Muscle of arm (tissue), 12 donors: ENCODE data around the gene B3GNT3. TPM values are rescaled to one million over a fixed set of nuclear protein-coding genes. Genes with fewer than 3 reads are reported as not detected.
A peak's percentile ranks its signal among the peaks of the same experiment; 100 is the strongest.

Experiments
- DNase-seq: peaks from one replicate; pipeline ENCODE4 v3.0.0-alpha.2; 2013
- polyA plus RNA-seq, 12 donors: library from polyadenylated mRNA; unstranded; fragments of 120-200 nt; gene quantifications; one replicate each; pipeline ENCODE4 v1.2.1, GENCODE V29; 2013; ENCODE audit not compliant: insufficient read length in 12 of 12

B3GNT3 gene
- polyA plus RNA-seq, 12 donors = 0.12 to 17.5 (median 1.1) TPM; not detected in 6

DNA sequence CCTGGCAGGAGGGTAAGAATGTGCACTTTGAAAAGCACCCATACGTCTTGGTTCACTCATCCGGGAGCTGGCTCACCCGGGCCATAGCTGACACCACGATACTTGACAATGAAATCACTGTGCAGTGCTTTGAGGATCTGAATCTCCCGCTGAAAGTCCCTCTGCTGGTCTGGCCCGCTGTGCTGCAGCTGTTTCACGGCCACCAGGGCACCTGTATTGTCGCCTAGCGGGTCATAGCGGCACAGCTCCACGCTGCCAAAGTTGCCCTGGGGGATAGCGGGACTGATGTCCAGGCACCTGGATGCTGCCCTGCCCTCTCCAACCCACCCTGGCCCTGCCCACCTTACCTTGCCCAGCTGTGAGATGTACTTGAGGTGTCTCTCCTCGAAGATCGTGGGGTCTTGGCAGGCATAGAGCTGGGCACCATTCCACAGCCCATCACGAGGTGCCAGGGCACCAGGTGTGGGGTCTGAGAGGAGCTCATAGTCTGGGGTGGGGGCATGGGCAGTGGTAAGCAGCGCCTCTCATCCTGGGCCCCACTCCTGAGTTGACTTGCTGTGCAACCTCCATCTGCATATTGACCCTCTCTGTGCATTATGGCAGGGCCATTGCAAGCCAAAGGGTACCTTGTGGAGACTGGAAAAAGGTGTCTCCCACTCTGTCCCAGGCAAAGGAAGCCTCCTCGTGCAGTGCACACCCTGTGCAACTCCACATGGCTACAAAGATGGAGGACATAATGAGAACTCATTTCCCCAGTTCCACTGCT lies 37.7 kb downstream of the B3GNT3 start:
- DNase-seq = no peak

DNA sequence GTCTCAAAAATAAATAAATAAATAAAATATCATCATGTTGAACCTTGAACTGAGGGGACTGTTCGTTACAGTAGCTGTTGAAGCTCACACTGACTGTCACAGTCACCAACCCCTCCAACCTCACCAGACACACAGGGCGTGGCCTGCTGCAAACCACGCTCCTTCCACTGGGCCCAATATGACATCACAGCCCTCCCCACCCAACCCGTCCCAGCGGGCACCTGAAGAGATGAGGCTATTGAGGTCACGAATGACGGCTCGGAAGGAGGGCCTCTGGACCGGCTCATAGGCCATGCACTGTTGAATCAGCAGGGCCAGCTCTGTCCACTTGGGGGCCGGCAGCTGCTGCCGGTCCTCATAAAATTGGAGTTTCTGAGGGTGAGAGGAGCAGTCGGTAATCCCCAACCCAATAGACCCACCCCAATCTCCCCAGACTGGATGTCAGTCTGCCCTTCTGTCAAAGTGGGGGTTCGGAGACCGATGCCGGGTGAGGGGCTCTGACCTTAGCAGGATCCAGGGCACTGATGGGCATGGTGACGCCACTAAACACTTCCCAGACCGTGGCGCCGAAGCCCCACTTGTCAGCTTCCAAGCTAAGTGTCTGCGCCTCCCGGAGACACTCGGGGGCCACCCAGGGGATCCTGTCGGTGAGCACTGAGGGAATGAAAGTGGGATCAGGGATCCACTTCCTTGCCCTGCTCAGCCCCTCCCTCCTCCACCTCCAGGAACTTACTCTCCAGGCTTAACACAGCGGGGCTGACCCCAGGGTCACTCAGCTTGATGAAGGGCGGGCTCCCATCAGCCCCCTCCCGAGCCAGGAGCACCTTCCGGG lies 39.6 kb downstream of the B3GNT3 start:
- no peak for DNase-seq

DNA sequence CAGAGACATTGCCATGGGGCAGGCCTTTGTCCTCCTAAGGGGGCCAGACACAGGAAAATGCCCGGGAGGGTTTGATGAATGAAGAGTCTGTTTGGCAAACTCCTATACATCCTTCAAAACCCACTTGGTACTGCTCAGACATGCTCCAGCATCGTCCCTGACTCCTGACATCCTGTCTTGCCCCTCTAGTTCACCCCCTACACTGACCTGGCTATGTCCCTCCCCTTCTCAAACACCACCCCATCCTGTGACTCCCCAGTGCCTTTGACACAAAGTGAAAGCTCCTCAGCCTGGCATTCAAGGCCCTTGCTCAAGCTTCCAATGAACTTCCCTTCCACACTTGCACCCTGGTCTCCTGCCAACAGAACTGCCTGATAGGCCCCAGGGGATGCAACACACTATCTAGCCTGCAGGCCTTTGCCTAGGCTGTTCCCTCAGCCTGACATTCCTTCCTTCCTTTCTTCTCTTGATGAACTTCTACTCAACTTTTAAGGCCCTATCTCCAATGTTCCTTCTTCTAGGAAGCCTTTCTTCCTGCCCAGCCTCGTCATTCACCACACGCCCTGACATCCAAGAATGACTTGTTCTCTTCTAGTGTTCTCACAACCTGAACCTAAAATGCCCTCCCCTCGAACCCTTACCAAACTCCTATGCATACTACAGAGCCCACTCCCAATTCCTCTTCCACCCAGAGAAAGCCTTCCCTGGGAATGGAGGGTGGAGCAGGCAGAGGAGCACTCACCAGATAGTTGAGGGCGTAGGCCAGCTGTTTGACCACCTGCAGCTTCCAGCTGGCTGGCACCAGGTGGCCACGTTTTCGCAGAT lies 40.5 kb downstream of the B3GNT3 start:
- no peak for DNase-seq

DNA sequence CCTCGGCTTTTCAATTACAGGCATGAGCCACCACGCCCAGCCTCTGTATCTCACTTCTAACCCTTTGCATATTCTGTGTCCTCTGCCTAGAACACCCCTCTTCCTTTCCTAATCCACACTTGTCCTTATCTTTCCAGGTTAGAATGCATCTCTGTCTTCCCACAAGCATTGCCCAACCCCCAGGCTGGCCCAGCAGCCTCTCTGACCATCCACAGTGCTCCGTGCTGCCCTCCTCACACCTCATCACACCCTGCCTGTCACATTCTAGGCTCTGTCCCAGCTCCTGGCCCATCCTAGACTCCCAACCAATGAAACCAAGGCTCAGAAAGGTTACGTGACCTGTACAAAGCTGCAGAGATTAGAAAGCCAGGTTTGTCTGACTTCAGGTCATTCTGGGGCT lies 41.6 kb downstream of the B3GNT3 start:
- DNase-seq = no peak

DNA sequence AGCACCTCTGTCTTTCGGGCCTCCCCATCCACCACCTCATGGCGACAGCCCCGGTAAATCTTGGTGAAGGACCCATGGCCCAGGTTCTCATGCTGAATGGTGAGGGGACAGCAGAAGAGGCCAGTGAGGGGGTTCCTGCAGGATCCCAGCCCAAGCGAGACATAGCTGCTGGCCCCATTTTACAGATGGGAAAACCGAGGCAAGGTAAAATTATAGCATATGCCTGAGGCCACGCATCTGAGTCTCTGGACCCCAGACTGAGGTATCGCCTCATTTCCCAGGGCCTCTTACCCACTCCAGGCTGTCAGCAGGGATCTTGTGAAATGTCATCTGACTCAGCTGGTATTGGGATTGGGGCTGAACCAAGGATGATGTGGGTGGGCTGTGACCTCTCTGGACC lies 43.0 kb downstream of the B3GNT3 start:
- DNase-seq = no peak

DNA sequence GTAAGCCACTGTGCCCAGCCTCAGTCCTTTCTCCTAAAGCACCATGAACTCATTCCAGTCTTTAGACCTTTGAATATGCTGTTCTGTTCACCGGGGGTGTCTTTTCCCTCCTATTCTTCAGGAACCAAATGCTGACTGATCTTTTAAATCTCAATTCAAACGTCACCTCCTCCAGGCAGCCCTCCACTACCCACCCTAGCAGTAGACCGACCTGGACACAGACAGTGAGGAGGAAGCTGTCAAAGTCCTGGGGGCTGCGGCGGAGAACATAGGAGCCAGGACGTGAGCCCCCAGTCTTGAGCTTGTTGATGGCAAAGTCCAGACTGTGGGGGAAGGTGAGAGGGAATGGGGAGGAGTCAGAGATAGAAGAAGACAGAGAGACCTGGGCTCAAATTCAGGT lies 45.1 kb downstream of the B3GNT3 start:
- no peak for DNase-seq

DNA sequence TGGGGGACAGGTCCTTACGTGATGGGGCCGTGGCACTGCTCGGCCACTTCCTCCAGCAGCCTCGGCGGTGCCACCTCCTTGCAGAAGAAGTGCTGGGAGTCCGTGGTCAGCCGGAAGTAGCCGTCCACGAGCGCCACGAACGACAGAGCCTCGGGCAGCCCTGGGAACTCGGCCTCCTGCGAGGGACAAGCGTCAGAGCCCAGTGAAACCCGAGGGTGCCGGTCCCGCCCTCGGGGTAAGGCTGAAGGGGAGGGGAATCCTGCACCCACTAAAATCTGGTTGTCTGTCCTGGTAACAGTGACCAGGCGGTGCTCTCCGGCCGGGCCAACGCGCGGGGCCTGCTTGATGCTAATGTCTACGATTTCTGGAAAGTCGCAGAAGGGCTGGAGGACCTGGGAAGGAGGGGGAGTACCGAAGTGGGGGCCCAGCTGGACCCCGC lies 46.5 kb downstream of the B3GNT3 start:
- DNase-seq = no peak

DNA sequence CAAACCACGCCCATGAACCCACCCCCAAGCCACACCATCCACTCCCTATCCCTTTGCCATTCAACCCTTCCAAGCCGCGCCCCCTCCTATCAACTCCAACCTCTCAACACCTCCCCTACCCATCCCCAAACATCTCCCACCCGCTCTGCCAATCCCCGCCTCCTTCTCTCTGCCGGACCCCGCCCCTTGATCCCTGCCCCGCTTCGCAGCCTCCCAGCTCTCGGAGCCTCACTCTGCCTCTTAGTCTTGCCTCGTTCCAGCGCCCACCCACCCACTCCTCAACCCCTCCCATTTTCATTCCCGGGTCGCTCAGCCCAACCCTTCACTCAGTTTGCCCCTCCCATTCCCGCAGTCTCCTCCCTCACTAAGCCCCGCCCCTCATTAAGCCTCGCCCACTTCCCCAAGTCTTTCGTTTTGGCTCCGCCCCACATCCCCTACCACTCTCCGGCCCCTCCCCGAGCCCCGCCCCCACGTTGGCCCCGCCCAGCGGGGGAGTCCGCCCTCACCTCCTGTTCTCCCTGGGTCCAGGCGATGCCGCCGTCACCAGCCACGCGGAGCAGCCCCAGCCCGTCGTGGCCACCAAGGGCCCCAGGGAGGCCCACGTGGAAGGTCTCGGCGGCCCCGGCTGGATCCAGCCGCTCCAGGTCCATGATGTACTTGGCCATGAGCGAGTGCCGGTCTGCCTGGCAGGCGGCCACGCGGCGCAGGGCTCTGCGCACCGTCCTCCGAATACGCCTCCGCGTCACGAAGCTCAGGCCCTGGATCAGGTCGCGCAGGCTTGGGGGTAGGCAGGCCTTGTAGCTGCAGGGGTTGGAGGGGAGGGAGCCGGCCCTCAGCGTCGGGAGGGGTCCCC lies 47.1 kb downstream of the B3GNT3 start:
- peak; percentile 88 for DNase-seq

DNA sequence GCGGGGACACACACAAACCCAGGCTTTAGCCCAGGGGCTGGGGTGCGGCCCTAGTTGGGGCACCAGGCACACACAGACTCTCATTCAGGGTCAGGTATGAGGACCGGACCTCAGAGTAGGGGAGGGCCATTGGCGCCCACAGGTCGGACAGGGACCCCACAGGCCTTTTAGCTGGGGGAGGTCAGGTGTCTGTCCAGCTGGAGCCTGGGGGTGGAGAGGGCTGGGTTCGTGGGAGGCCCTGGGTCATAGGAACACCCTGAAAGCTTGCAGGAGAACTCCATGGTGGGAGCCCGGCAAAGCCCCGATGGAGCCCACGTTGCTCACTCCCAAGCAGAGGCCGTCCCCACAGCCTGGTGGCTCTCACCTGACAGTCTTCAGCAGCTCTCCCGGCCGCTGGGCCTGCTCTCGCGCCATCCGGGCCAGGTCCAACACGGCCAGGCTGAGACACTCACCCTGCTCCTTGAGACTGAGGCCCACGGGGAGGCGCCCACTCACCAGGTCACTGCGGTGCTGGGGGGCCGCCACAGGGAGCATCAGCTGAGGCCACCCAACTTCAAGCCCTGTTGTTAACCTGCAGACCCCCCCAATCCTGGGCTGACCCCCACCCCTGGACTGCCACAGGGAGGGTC lies 47.8 kb downstream of the B3GNT3 start:
- no peak for DNase-seq

DNA sequence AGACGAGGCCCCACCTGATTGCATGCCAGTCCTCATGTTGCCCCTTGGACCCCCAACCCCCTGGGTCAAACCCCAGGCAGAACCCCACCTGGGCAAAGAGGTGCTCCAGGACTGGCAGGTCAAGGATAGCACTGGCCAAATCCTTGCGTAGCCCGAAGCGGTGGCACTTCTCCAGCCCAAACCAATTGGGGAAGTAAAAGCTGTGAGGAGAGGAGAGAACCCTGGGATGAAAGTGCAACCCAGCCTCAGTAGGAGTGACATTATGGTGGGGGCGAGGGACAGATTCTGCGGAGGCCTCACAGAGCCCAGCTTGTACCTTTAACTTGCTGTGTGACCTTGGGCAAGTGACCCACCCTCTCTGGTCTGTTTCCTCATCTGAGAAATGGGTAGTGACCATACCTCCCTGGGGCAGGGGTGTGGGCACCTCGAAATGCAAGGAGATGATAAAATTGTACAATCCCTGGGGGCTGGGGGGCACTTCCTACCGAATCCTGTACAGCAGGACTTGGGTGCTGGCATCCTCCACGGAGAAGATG lies 48.4 kb downstream of the B3GNT3 start:
- no peak for DNase-seq

DNA sequence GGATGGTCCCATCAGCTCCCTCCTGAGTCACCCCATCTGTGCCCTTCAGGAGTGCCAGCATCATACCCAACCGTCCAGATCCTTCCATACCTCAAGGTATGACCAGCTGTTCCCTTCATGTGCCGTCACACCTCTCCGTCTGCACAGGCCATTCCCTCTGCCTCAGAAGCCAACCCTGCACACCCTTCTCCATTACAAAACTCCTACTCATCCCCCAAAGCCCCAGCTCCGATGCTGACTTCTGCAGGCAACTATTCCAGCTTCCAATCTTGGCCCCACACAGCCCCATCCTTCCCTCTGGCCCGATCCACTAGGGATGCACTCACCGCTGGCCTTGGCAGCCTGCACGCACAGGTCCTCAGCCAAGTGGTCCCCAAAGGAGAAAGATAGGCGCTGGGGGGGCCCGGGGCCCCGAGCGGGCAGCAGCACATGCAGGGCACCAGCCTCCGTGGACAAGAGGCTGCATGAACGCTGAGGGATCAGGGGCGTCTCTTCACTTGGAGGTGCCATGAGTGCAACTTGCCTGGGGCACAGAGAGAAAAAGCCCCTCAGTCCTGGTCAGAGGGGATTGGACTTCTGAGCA lies 49.1 kb downstream of the B3GNT3 start:
- DNase-seq = no peak

DNA sequence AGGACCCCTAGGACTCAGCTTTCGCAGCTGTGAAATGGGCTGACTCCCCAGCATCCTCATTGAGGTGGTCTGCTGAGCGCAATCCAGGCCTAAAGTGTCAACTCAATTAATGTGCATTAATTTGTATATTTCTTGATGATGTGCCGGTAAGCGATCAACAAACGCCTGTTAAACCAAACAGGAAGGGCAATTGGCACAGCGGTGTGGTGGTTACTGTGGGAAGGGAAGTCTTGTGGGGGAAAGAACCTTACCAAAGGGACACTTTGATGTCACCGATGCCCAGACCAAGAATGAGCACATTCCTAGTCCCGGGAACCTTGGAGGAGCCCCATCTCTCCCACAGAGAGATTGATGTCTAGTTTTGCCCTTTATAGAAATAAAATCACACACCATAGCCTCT lies 51.2 kb downstream of the B3GNT3 start:
- DNase-seq = no peak

DNA sequence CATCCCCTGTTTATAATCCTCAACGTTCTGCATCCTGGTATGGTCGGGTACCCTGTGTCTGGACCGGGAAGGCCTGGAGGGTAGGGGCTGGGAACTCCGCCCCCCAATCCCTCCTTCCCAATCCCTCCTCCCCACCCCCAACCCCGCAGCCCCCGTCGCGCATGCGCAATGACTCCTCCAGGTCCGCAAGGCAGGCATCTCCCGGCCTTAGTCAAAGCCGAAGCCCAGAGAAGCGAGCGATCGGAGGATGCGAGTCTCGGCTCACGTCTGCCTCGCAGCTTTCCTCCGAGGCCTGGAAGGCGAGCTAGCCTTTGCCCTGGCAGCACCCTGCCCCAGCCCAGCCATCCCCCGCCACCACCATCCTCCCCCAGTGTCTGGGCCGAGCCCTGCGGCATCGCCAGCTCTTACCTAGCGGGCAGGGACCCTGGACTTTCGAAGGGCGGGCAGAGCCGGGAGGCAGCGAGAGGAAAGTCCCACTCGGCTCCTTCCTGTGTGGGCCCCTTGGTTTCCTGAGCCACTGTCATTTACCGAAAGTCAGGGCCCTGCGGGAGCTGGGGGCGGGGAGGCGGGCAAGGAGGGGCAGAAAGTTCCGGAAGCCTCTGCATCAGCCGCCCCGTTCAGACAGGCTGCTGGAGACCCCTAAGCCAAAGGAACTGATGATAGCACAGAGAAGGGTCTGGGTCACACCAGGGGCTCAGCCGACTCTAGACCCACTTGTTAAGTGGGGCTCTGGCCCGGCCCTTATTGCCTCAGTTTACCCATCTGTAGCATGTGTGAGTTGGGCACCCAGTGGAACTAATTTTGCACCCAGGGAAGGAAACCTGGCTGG lies 52.8 kb downstream of the B3GNT3 start, which contains the start of gene JAK3:
JAK3 (minus strand) TSS at position 445 of the 829 bp plus-strand sequence. CDS start 3,565 bp downstream, outside the sequence.
- peak; percentile 79 for DNase-seq

DNA sequence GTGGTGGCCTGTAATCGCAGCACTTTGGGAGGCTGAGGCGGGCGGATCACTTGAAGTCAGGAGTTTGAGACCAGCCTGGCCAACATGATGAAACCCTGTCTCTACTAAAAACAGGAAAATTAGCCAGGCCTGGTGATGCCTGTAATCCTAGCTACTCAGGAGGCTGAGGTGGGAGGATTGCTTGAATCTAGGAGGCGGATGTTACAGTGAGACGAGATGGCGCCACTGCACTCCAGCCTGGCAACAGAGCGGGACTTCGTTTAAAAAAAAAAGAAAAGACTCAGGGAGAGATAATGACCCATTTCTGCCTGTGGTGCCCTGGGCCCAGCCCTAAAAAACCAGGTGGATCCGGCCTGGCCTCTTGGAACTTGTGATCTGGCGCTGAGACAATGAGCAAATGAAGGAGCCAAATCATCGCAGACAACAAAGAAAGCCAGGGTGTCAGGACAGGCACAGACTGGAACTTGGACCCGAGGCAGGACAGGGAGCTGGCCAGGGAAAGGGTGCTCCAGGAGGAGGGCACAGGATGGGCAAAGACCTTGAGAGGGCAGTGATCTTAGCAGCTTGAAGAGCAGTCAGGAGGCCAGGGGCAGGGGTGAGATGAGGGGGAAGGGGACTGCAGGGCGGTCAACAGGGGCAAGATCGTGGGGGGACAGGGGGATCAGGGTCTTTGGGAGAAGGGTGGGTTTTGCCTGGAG lies 53.8 kb downstream of the B3GNT3 start:
- no peak for DNase-seq

DNA sequence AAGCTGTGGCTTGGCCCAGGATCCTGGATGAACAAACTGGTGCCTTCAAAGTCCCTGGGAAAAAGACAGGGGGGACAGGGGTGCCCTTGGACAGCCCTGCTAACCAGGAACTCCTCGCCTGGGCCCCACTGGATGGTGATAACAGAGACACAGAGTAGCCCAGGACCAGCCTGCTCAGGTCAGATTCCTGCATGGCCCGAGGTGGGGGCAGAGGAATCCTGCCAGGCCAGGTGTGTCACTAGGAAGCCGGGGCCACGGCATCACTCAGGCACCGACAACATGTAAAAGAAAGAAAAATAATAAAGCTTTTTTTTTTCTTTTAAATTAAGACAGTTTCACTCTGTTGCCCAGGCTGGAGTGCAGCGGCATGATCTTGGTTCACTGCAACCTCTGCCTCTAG lies 59.1 kb downstream of the B3GNT3 start:
- no peak for DNase-seq

DNA sequence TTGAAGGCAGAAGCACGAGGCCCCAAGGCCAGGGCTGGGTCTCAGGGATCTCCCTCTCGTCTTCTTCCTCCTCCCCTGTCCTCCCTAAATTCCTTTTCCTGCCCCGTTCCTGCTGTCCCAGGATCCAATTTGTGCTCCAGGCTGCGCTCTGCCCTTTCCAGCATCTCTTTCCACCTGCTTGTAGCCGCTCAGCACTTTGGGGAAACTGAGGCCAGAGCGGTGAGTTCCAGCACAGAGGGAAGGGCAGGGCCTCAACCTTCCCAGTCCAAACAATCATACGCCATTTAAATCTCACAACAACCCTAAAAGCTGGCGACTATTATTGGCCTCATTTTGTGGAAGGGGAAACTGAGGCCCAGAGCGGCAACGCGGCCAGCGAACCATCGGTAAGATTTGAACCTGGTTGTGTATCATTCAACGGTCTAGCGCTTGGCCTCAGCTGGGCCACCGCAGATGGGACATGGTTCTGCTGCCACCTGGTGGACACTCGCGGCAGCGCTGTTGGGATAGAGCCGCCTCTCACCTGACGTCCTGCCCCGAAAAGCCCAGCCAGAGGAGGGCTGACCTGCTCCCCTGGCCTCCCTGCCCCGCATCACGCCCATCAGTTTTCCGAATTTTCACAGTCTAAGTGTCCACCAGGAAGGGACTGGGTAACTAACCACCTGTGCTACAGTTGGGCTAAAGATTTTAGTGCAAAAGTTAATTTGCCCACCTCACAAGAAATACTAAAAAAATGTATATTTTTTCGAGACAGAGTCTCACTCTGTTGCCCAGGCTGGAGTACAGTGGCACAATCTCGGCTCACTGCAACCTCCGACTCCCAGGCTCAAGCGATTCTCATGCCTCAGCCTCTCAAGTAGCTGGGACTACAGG lies 60.6 kb downstream of the B3GNT3 start:
- peak; percentile 85 for DNase-seq
